ENCODE results near the gene INSRR. TPM values are rescaled to one million over a fixed set of nuclear protein-coding genes. Genes with fewer than 3 reads are reported as not detected.

INSRR gene
- total and polyA plus RNA-seq, 9 of the 15 experiments (the other 6 are each of a cell fraction or from before 2014, with no cell fraction given), result 0.03 to 0.18 (median 0.06) TPM; not detected in 3

GRCh38 chr1:156892190-156893047 lies 33.5 kb upstream of the INSRR start (continued):
- TF ChIP-seq CREB3 (tag; conservative IDR thresholded peaks at IDR 0.05; ENCODE audit: low read depth), result no peak
- no peak for TF ChIP-seq ZNF507 (tag; conservative IDR thresholded peaks at IDR 0.05)
- no peak for TF ChIP-seq CHD2 (IDR thresholded peaks at IDR 0.05; ENCODE audit: low read depth, low read length)
- TF ChIP-seq SAFB (IDR thresholded peaks at IDR 0.05; ENCODE audit: borderline replicate concordance, low read depth, low read length), result no peak
- TF ChIP-seq NR2C1 (IDR thresholded peaks at IDR 0.05), result no peak
- TF ChIP-seq NR2C1 (tag; IDR thresholded peaks at IDR 0.05), result no peak
- no peak for TF ChIP-seq CBX5 (IDR thresholded peaks at IDR 0.05; ENCODE audit: borderline replicate concordance, low read depth)
- TF ChIP-seq MXD1 (CRISPR knock-in tag; IDR thresholded peaks at IDR 0.05; ENCODE audit: borderline replicate concordance, poor library complexity, severe bottlenecking), result no peak
- no peak for TF ChIP-seq ZNF212 (CRISPR knock-in tag; IDR thresholded peaks at IDR 0.05)
- TF ChIP-seq ZFX (CRISPR knock-in tag; IDR thresholded peaks at IDR 0.05), result 0 out of 2 replicates have a peak, but pooled peaks have one; percentile 14
- no peak for TF ChIP-seq TARDBP (IDR thresholded peaks at IDR 0.05)
- peak; percentile 65 for TF ChIP-seq DEAF1 (CRISPR knock-in tag; IDR thresholded peaks at IDR 0.05)
- TF ChIP-seq OTX1 (CRISPR knock-in tag; IDR thresholded peaks at IDR 0.05), result no peak
- TF ChIP-seq ZNF512 (tag; IDR thresholded peaks at IDR 0.05), result no peak
- TF ChIP-seq SAFB2 (IDR thresholded peaks at IDR 0.05; ENCODE audit: borderline replicate concordance, low read depth, low read length, severe bottlenecking), result no peak
- TF ChIP-seq SUPT5H (IDR thresholded peaks at IDR 0.05), result no peak
- TF ChIP-seq HMGN3 (IDR thresholded peaks at IDR 0.05; ENCODE audit: borderline replicate concordance, extremely low read depth, insufficient read length, low read depth, low read length), result no peak
- TF ChIP-seq HOXB6 (CRISPR knock-in tag; IDR thresholded peaks at IDR 0.05; ENCODE audit: borderline replicate concordance), result no peak
- TF ChIP-seq ZNF239 (CRISPR knock-in tag; IDR thresholded peaks at IDR 0.05), result no peak
- TF ChIP-seq CXXC5 (CRISPR knock-in tag; IDR thresholded peaks at IDR 0.05), result peak; percentile 76
- no peak for TF ChIP-seq CHD1 (IDR thresholded peaks at IDR 0.05; ENCODE audit: low read length)
- TF ChIP-seq NFE2 (IDR thresholded peaks at IDR 0.05; ENCODE audit: low read depth), result no peak
- no peak for TF ChIP-seq ZFPM2 (CRISPR knock-in tag; IDR thresholded peaks at IDR 0.05)
- TF ChIP-seq E2F1 (CRISPR knock-in tag; IDR thresholded peaks at IDR 0.05), result no peak

Data from K562 (cell line).